ENCODE measurements around the gene NFU1. TPM values are rescaled to one million over a fixed set of nuclear protein-coding genes. Genes with fewer than 3 reads are reported as not detected.

NFU1 gene
- total and polyA plus RNA-seq, 2 of the 8 experiments (the other 6 are each of a cell fraction or from before 2014, with no cell fraction given) = 18.4 to 45.5 TPM

DNA sequence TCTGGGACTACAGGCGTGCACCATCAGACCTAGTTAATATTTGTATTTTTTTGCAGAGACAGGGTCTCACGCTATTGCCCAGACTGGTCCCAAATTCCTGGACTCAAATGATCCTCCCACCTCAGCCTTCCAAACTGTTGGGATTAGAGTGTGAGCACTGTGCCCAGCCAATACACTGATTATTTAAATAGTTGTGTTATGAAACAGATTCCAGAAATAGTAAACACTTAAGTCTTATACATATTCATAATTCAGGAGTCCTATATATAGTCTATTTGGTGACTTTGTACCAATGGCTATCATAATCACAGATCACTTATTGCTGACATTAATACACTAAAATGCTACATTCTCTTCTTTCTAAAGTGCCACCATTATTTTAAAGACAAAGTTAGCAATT is 12.8 kb downstream of the NFU1 start:
- H3K4me3 ChIP-seq (ENCODE audit: extremely low read depth in 1 of 4, insufficient read depth in 2 of 4, low read depth in 3 of 4, low read length in 4 of 4) = no peak overlapping the region
- H3K9ac ChIP-seq (replicated peaks in 1 of 4; ENCODE audit: extremely low read depth in 1 of 4, low read depth in 3 of 4, low read length in 3 of 4) = no peak overlapping the region
- H3K14ac ChIP-seq (ENCODE audit: insufficient read length) = no peak overlapping the region
- H3K36me3 ChIP-seq (ENCODE audit: control insufficient read depth in 2 of 4, insufficient read depth in 4 of 4, low read length in 3 of 4) = peaks cover 0 to 4% (median 3%) of the 10 kb centered on the region in 4 experiments; a peak in 2 of 8 replicates
- POLR2A ChIA-PET (ENCODE audit: partially characterized antibody) = interaction anchor here (1.2 kb wide), 1 partner anchor 12 kb away, joined by 4 read pairs; no protein-coding TSS in a partner anchor
- H4K20me1 ChIP-seq (replicated peaks in 1 of 2; ENCODE audit: control insufficient read depth in 1 of 2, insufficient read depth in 2 of 2, low read length in 2 of 2) = no peaks in the 10 kb centered on the region
- no peak overlapping the region for H4K5ac ChIP-seq (ENCODE audit: insufficient read length, low read depth, low read length)
- no peak for FAIRE-seq
- no peaks in the 10 kb centered on the region for H3K27me3 ChIP-seq (replicated peaks in 1 of 4; ENCODE audit: control insufficient read depth in 3 of 4, extremely low read depth in 1 of 4, insufficient read depth in 3 of 4, low read length in 3 of 4)
- no peaks in the 10 kb centered on the region for H3K4me1 ChIP-seq (replicated peaks in 1 of 4; ENCODE audit: control insufficient read depth in 3 of 4, insufficient read depth in 4 of 4, low read length in 3 of 4)
- no peak overlapping the region for H2BK20ac ChIP-seq (ENCODE audit: low read length)
- H3K56ac ChIP-seq (replicated peaks; ENCODE audit: insufficient read length, low read depth, low read length) = no peak overlapping the region
- no peak overlapping the region for H2BK5ac ChIP-seq (ENCODE audit: low read depth, low read length)
- no peak overlapping the region for H3K27ac ChIP-seq (ENCODE audit: low read depth, low read length)
- CTCF ChIA-PET (ENCODE audit: partially characterized antibody) = interaction anchor here (1.0 to 1.4 kb wide), 3 partner anchors 9 to 46 kb away, joined by 3 to 4 read pairs (median 3); no protein-coding TSS in a partner anchor
- H2BK12ac ChIP-seq (ENCODE audit: low read depth, low read length) = no peak overlapping the region
- no peak for DNase-seq (ENCODE audit: low read depth in 1 of 2, low spot score in 2 of 2)
- no peak overlapping the region for H3K18ac ChIP-seq (ENCODE audit: extremely low read depth, low read length)
- no peaks in the 10 kb centered on the region for H3K9me3 ChIP-seq (ENCODE audit: insufficient read depth in 2 of 2, low read depth in 1 of 2, low read length in 1 of 2)
- no peak overlapping the region for H4K91ac ChIP-seq (replicated peaks; ENCODE audit: insufficient read length, low read length)
- no peak overlapping the region for H3K4ac ChIP-seq (replicated peaks; ENCODE audit: insufficient read length, low read depth, low read length)
- H3K79me2 ChIP-seq (ENCODE audit: control insufficient read depth in 1 of 2, insufficient read depth in 2 of 2, low read length in 2 of 2) = no peaks in the 10 kb centered on the region
- no peaks in the 10 kb centered on the region for H3K79me1 ChIP-seq (ENCODE audit: low read depth, low read length)
- H3K23ac ChIP-seq (ENCODE audit: insufficient read length) = no peak overlapping the region
- H4K8ac ChIP-seq (ENCODE audit: extremely low read depth, insufficient read depth, low read length) = no peak overlapping the region
- H2AFZ ChIP-seq (ENCODE audit: low read length) = no peak overlapping the region
- H2BK120ac ChIP-seq (replicated peaks; ENCODE audit: low read depth, low read length) = no peak overlapping the region
- no peaks in the 10 kb centered on the region; the same call in 1 of the 2 replicates for H3K23me2 ChIP-seq (ENCODE audit: low read depth, low read length)
- H2AK5ac ChIP-seq (ENCODE audit: low read depth, low read length) = no peak overlapping the region
- 88% methylated on average over 2 of the region's 2 CpGs; no CpG with 5 or more reads in 1 of the 2 experiments for WGBS, 2 experiments (ENCODE audit: extremely low coverage in 1 of 2, insufficient coverage in 1 of 2, insufficient read length in 1 of 2, insufficient replicate concordance in 2 of 2, low coverage in 1 of 2, low lambda C conversion rate in 2 of 2, missing lambda C conversion rate in 1 of 2)
- no peak overlapping the region for H3K4me2 ChIP-seq (ENCODE audit: insufficient read depth in 1 of 2, low read depth in 2 of 2, low read length in 2 of 2)
- H2BK15ac ChIP-seq (ENCODE audit: low read length) = no peak overlapping the region
- TF ChIP-seq TAF1 (IDR thresholded peaks at IDR 0.05; ENCODE audit: low read depth, low read length) = no peak
- no peak for TF ChIP-seq CBX5 (IDR thresholded peaks at IDR 0.05; ENCODE audit: low read depth, low read length)
- no peak for TF ChIP-seq RBBP5 (IDR thresholded peaks at IDR 0.05; ENCODE audit: borderline replicate concordance, low read depth, low read length)
- TF ChIP-seq KDM1A (IDR thresholded peaks at IDR 0.05; ENCODE audit: borderline replicate concordance, low read length) = no peak
- TF ChIP-seq CBX8 (IDR thresholded peaks at IDR 0.05; ENCODE audit: borderline replicate concordance, low read depth, low read length) = no peak
